NCI-H446 (cell line): ENCODE data around the gene TPCN1.

Experiments used
- DNase-seq, 2 experiments: peaks; one replicate each; lab custom pipeline; 2025; lab: John Stamatoyannopoulos, UW

Gene TPCN1

DNA sequence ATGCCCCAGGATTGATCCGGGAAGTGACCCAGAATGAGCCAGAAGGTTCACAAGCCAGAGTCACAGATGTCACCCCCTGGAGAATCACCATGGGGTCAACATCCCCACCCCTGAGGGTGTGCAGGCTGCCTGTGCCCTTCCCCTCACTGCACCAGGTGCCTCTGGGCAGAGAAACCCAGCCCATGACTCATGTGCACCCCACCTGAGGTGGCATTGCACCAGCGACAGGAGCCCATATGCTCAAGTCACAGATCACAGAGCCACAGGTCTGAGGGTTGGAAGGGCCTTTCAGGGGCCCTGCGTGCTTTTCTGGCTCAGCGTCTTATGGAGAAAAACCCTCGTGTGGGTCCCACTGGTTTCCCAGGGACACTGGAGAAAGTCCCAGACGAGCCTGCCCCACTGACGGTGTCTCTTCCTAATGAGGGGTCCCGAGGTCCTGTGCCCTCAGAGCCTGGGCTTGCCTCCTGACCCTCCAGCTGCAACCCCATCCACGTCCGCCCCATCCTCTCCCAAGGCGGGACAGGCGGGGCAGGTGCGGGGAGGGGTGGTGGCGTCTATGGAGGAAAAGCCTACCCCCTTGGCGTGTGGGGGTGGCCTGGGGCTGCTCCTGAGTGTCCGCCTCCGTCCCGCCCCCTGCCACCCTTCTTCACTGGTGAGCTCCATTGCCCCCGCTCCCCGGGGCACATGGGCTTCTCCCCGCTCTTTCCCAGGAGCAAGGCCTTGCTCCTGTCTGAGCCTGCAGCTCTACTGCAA lies 66.1 kb downstream of the TPCN1 start:
- DNase-seq, result no peak

DNA sequence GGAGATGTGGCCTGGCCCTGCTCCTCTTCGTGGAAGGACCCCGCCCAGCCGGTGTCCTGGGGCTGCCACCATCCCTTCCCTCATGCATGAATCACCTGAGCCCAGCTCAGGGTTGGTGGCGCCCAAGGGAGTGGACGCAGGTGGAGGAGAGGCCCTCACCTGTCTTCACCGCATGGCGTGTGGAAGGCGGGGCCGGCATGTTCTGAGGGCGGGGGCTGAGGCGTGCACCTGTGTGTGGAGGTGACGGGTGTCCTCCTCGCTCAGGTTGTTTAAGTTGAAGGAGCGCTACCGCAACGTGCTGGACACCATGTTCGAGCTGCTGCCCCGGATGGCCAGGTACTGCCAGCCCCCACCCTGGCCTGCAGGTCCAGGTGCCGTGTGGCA lies 66.6 kb downstream of the TPCN1 start:
- no peak for DNase-seq

DNA sequence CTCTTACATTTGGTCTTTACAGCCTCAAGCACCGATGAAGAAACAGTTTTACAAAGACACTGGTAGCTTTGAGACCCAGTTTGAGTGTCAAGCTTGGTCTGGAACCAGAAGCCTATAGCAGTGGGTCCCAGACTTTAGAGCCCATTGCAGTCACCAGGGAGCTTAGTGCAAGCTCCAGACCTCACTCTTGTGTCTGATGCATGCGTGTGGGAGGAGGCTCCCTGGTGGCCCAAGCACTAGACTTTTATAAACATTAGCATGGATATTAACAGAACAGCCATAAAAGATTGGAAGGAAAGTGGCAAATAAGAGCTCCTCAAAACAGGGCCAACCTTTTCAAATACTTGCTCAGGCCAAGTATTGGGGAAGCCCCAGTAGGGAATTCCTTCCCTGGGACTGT lies 68.1 kb downstream of the TPCN1 start:
- DNase-seq, result no peak

DNA sequence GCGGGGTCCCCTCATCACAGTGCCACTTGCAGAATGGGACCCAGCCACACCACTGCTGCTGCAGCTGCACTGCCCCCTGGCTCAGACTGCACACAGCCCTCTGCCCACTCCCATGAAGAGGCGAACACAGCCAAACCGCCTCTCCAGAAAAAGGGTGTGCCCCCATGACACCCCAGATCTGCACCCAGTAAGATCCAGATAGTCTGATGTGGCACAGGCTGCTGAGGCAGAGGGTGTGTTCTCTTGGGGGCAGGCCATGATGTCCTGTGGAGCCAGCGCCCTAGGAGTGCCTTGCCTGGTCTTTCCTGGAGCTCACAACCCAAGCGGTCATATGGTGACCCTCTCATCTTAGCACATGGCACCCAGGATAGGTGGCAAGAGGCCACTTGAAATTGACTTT lies 69.2 kb downstream of the TPCN1 start:
- no peak for DNase-seq

DNA sequence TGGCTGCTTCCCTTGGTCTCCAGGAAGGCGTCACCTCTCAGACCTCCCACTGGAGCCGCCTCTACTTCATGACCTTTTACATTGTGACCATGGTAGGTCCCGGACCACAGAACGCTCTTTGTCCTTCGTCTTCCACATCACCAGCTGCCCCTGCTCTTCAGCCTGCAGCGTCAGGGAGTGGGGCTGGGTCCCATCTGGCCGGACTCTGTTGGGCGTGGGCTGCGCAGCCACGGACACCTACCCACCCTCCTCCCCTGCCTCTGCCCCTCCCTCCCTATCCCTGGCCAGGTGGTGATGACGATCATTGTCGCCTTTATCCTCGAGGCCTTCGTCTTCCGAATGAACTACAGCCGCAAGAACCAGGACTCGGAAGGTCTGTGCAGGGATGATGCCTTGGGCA lies 70.3 kb downstream of the TPCN1 start:
- DNase-seq, result no peak

DNA sequence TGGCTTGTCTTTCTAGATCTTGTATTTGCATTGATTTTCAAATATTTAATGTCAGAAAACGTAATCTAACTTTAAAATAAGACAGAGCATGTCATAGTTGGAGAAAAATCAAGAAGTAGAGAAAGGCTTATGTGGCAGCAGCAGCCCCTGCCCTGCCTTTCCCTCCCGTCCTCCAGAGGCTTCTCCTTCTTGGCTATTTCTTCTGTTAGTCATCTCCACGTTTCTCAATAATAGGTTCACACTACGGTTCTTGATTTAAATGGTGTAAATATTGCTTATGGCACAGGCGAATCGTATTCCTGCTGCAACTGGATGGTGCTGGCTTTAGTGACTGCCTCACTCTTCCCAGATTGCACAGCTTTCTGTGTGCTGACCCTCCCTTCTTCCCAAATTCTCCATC lies 70.8 kb downstream of the TPCN1 start:
- DNase-seq, result no peak

DNA sequence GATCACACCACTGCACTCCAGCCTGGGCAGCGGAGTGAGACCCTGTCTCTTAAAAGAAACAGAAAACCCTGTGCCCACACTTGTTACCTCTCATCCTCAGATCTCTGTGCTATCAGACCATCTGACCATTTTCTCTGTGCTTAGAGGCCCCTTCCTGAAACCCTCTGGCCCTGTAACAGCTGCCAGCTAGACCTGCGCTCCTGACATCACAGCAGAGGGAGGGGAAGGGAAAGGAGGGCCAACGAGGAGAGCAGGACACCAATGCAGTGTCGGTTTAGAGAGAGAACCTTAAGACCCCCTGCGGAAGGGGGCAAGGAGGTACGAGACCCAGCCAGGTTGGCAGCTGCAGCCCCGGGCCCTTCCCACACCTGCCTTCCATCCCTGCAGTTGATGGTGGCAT lies 71.3 kb downstream of the TPCN1 start:
- no peak for DNase-seq

DNA sequence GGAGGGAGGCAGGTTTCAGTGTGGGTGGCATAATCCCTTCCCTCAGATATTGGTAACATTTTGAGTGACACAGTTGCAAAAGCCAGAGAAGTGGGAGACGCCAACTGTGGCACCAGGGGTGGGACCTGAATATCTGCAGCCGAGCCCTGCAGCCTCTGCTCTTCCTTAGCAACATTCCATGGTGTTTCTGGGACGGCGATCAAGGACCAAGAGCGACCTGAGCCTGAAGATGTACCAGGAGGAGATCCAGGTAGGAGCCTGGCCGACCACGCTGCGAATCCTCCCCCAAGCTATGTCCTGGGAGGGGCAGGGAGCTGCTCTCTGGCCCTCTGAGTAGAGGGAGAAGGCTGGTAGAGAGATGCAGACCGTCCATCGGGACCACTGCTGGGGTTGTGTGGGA lies 71.8 kb downstream of the TPCN1 start:
- no peak for DNase-seq

DNA sequence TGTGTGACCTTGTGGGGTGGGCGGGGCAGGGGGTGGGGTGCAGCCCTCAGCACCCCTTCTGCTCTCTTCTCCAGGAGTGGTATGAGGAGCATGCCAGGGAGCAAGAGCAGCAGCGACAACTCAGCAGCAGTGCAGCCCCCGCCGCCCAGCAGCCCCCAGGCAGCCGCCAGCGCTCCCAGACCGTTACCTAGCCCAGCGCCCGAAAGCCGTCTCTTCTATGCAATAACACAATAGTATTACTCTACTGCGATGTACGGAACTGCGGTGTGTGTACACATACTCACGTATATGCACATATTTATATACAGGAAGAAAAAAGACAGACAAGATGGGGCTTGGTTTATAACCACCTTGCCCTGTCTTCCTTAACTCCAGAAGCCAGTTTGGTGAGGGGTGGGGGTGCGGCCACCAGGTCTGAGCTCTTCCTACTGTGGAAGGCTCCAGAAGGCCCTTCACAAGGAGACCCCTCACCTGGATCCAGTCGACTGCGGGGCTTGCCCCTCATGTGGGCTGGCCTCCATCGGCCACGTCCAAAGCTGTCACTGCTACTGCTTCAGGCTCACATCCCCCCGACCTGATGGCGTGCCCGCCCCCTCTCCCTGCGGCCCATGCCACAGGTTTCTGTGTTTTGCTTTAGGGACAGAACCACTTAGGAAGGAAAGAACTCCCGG lies 74.8 kb downstream of the TPCN1 start:
- DNase-seq, result no peak

DNA sequence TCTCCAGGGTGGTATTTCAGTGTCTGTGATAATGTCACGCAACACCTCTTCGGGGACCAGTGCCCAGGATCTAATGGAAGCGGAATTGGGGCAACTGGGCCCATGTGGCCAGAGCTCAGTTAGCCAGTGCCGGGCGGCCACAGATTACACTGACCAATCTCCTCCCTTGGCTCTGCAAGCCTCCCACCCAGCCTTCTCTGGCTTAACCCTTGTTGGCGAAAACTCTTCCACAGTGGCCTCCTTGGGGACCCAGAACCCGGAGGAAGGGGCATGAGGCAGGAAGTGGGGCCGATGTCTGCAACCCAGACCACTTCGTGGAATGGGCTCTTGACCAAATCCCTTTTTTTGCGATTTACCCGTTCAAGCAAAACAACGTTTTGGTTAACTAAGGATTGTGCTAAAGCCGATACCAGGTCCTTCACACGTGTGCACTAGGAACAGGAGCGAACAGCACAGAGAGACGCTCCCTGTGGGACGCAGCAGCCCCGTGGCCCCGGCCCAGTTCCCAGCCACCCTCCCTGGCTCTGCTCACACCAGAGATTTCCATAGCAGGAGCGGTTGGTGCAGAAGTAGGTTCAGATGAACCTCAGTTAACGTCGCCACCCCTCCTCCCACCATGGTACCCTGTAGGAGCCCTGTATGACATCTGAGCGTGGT lies 75.4 kb downstream of the TPCN1 start:
- DNase-seq, result no peak

DNA sequence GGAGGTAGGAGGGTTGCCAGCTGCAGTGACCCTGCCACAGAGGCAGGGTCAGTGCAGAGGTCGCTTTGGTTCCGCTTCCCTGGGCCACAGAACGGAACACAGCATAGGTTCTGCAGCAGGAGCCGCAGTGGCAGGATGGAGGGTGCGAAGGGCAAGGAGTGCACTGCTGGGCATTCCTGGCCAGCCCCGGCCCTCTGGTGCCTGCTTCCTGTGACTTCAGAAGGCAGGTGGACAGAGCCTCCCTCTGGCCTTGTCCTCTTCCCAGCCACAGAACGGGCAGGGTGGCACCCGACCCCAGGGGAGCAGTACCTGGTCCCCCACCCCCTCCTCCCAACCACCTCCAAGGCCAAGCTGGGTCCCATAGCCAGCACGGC lies 75.9 kb downstream of the TPCN1 start:
- no peak for DNase-seq

DNA sequence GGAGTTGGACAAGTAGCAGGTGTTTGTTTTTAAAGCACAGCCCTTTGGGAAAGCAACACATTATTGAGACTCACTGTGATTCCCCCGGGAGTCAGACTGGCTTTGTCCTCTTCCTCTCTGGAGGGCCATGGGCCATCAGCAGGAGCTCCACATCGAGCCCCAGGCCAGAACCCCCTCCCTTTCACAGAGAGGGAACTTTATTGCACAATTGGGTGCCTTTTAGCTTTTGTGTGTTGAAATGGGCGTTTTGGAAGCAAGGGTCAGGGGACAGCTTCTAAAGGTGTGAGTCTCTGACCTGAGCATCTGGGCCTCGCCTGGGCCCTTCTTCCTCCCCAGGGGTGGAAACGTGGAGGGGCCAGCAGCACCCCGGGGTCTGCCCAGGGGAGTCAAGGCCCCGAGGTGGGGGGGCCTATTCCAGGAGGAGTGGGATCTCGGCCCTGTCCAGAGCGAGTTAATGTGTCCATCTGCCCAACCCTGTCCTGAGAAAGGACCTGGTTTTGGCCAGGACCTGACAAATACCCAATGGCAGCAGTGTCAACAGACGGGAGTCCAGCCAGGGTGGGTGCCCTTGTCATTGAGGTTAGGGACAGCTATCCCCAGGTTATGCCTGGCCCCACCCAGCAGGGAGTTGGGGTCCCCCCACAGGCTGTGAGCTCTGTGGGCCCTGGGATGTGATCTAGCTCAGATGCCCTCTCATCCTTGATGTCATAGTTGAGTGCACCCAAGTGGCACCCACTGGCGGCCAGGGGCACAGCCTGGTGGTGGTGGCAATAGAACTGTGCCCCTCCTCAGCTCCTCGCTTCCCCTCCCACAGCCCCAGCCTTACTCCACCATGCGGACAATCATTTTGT lies 76.6 kb downstream of the TPCN1 start:
- no peak for DNase-seq

DNA sequence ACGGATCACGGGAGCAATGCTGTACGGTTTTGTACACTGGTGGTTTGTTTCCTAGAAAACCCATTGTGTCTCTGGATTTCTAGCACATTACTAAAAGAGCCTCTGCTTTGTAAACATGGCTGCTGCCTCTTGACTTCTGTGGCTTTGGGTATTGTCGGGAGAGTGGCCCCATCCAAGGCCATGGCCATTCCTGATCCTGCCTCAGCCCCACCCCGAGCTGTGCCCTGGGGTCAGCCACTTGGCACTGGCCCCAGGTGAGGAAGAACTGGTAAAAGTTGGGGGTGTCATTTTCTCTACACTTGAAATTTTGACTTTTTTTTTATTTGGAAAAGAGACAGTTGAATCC lies 77.2 kb downstream of the TPCN1 start:
- no peak for DNase-seq

DNA sequence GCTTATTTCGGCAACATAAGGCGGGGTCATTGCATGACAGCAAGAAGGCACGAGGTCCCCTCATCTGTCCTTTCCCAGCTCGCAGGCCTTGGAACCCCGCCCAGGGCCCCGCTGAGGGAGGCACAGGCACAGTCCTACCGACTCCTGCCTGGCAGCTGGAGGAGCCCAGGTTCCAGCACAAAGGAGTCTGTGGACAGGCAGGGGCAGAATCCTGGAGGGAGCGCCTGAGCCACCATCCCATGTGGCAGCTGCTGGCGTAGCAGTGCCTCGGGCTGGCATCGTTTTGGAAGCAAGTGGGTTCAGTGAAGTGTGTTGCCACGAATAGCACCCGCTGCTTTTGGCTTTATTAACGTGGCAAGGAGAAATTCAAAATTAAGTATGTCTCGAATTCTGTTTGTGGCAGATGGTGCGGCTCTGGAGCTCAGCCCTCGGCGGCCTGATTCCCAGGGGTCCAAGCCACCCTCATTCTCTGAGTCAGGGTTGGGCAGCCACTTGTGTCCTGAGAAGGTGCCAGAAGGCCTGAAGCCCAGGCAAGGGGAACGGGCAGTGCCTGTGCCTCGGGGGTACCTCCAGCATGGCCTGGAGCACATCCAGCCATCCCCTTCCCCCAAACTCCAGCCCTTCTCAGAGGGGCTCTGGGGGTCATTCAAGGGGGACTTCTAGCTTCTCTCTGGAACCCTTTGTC lies 77.7 kb downstream of the TPCN1 start:
- DNase-seq, result peak; percentile 90 to 97

DNA sequence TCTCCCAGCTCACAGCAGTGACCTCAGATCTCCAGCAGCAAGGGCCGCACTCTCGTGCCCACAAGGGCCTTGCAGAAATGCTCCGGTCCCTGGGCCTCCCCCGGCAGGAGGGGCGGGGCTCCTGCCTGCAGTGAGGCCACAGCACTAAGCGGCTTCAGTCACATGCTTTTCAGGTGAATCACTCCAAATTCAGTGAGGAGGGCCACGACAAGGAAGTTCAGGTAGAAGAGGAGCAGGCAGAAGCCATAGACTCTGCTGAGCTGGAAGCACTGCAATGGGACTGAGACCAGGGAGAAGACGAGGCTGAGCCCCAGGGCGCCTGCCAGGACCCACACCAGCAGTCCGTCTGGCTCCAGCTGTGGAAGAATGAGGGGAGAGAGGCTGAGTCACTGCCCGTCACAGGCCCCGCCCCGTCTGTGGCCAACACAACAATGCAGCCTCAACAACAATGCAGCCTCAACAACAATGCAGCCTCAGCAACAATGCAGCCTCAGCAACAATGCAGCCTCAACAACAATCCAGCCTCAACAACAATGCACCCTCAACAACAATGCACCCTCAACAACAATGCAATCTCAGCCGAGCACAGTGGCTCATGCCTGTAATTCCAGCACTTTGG lies 78.5 kb downstream of the TPCN1 start:
- DNase-seq, result peak in 1 of 2 experiments; percentile 64

DNA sequence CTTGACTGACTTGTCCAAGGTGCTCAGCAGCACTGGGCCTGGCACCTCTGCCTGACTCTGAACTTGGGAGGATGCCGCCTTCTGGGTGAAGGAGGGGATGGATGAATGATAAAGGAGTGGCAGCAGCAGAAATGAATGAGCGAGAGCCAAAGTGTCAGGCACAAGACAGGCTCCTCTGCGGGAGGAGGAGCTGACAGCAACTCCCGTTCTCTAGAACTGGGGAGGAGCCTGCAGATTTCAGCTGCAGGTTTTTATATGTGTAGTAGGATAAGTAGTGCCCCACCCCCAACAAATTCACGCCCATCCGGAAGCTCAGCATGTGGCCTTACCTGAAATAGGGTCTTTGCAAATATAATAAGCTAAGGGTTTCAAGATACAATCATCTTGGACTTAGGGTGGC lies 80.5 kb downstream of the TPCN1 start:
- DNase-seq, result no peak

DNA sequence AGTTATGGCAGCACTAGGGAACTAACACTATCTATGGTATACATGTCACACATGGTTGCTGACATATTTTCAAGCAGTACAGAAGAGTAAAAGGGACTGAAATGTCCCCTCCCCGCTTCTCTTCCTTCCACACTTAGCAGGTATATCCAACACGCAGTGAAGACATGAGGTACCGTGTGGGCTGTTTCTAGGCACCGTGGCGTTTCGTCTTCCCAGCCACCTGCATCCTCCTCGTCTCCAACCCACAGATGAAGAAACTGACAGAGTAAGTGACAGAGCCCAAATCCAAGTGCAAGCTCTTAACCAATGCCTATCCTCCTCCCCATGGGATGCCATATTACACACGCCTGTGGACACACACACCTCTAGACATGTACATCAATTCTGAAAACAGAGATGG lies 81.2 kb downstream of the TPCN1 start:
- DNase-seq, result no peak

DNA sequence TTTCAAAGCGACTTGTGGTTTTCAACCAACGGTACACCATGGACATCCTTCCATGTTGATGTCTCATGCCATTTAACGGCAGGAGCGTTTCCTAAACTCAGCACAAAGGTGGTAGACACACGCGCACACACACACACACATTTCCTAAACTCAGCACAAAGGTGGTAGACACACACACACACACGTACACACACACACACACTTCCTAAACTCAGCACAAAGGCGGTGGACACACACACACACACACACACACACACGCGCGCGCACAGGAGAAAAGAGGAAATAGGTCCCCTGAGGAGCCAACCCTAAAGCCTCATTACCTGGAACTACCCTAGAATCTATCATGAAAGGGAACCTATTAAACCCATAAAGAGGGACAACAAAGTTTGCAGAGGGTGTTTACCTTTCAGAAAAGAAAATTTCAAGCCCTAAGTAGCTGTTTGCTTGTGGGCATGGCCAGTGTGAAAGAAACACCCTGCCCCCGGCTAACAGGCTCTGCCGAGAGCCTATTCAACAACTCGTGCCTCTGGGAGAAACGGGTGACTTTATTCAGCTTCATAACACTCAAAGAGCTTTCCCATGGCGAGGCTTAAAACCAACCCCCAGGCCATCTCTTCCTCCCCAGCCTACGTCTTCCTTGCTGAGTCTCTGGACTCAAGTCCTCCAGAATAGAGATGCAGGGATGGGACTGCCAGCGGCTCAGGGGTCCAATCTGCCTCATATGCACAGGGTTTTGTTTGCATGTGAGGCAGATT lies 81.8 kb downstream of the TPCN1 start:
- DNase-seq, result no peak

DNA sequence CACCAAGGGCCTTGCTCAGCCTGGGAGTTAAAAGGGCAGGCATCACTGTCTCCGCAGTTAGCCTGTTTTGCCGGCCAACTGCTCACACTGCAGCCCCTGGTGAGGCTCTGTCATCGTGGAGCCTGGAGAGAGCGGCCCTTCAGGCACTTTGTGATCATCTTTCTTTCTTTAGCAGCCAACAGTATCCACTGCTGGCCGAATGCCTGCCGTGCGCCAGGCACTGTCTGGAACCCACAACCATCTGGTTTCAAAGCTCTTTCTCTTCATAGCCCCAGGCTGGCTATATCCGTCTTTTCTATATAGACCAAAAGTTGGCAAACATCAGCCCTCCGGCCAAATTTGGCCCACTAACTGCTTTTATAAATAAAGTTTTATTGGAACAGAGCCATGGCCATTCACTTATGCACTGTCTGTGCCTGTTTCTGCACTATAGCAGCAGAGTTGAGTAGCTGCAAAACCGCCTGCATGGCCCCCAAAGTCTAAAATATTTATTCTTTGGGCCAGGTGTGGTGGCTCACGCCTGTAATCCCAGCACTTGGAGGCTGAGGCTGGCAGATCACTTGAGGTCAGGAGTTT lies 84.1 kb downstream of the TPCN1 start:
- peak; percentile 91 to 98 for DNase-seq

DNA sequence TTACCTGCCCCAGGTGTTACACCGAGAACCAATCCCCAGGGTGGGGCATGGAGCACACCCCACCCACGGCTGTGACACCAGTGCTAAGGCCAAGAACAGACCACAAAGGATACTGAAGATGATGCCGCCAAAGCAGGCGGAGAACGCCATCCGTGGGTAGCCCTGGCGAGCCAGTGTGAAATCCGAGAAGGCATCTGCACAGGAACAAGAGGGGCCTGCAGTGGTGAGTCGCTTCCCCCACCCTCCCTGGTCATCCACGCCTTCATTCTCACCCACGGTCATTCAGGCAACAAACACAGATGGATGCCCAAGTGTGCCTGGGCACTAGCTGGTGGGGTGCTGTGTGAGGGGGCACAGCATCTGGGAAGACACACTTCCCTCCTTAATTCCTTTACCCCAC lies 85.1 kb downstream of the TPCN1 start:
- DNase-seq, result no peak
